NCI-H345 treated with DMSO at 0.1 percent for 48 hours (cell line): ENCODE results near the gene NR0B2.
A peak's percentile ranks its signal among the peaks of the same experiment; 100 is the strongest.
"Not testable (repeated sequence)": the region's sequence is repeated elsewhere in the genome, so short reads cannot be mapped to it uniquely, and the experiment has no call there.

Source experiments
- DNase-seq: peaks from one replicate; lab custom pipeline; 2025; ENCODE audit not compliant: unreplicated experiment; lab: John Stamatoyannopoulos, UW

The NR0B2 gene, protein sequence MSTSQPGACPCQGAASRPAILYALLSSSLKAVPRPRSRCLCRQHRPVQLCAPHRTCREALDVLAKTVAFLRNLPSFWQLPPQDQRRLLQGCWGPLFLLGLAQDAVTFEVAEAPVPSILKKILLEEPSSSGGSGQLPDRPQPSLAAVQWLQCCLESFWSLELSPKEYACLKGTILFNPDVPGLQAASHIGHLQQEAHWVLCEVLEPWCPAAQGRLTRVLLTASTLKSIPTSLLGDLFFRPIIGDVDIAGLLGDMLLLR

DNA sequence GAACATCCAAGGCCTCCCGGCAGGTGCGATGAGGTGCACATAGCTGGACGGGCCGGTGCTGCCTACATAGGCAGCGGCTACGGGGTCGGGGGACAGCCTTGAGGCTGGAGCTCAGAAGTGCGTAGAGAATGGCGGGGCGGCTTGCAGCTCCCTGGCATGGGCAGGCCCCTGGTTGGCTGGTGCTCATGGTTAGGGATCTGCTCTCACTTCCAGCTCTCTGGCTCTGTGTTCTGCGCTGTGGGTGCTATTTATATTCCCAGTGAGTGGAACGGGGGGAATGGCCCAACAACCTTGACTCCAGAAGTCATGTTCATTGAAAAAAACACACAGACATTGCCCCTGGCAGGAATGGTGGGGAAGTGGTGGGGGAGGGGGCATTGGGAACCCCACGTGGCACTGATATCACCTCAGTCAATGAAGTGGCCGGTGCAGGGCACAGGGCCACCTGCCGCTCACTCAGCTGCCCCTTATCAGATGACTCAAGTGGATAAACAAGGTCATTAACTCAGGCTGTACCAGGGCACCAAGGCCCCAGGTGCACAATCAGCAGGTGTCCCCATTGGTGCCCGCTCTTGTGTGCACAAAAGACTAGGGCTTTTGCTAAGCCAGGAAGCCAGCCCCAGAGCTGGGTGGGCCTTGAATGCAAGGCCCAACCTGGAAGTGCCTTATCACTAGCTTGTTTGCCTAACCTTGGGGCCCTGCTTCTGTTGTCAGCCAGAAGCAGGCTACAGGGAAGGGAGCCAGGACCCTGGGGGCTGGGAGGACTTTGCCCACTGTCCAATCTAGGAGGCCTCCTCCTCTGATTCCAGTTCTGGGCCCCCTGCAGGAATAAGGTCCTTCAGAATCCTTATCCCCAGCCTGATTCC lies at the start of gene NR0B2:
Gene NR0B2 (minus strand): TSS at position 222 of the 866 bp plus-strand sequence. CDS start 35 bp downstream, at position 187.
- peak; percentile 95 for DNase-seq

DNA sequence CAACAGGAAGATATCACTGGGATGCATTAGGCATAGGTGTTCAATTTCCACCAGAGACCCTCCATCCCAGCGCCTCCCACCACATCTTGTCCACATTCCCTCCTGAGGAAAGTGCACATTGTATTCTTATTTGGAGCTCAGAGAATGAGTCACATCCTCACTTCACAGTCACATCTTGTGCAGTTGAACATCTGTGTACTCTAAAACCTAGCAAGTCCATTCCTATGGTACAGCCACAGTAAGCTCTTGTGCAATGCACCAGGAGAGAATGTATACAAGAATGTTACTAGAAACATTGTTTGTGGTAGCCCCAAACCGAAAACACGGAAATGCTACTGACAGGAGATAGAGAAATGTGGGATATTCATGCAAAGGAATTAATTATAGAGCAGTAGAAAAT lies 48.1 kb upstream of the NR0B2 start:
- DNase-seq, result no peak

DNA sequence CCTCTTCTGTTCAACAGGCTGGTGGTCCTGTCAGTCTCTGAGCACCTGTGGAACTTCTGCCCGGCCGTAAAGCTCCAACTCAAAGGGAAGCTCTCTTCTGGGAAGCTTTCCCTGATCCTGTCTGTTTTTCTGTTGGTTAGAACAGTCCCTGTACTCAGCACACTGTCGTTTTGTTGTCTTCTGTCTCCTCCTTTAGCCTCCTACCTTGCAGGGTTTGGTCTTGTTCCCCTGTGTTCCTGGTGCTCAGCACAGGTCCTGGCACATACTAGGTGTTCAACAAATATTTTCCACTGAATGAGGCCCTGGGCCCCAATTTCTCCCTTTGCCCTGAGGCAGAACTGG lies 46.8 kb upstream of the NR0B2 start:
- DNase-seq, result no peak

DNA sequence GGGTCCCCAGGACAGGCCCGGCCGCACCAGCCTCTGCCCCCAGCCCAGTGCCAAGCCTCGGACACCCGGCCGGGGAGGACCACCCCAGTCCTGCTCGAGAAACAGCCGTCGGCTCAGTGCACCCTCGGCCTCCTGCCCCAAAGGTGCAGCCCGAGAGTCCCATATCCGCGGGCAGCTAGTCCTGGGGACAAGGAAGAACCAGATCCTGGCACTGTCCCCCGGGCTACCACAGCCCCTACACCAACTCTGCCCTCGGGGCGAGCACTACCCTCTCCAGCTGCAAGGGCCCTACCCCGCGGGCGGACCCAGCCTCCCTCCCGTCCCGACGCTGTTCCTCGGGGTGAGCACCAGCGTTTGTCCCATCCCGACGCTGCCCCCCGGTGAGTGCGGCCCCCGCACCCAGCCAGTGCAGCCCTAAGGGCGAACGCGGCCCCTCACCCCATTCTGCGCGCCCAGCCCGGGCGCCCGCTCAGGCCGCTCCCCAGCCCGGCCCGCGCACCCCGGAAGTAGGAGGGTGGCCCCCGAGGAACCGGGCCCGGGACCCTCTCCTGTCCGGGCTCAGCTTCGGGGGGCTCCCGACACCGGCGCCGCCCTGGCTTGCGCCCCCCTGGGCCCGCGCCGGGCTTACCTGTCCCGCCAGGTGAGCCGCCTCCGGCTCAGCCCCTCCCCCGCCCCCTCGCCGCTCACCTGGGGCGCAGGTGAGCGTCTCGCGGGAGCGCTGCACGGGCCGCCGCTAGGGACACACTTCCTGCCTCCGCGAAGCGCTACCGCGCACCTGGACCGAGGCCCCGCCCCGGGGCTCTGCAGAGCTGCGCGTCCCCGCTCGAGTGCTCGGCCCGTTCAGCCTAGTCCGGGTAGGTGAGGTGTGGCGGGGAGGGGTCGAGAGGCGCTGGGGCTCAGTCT lies 46.2 kb upstream of the NR0B2 start, which contains the start of gene KDF1:
Gene KDF1 (minus strand): TSS at position 747 of the 903 bp plus-strand sequence. CDS start 8,088 bp downstream, outside the sequence.
- peak; percentile 79 for DNase-seq

DNA sequence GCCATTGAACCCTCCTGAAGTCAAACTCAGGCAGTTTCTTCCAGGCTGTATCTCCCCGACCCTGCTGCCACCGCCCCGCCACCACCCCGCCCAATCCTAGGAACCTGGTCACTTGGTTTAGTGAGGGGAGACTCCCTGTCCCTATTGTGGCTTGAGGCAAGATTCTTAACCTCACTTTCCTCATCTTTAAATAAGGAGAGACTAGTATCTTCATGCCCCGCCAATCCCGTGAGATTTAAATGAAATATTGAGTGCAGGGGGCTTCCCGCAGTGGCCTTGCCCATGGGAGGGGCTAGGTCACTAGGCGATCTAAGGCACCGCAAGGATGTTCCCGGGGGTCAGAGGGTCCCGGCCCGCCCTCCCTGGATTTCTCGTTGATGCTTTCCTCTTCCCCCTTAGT lies 45.5 kb upstream of the NR0B2 start:
- no peak for DNase-seq

DNA sequence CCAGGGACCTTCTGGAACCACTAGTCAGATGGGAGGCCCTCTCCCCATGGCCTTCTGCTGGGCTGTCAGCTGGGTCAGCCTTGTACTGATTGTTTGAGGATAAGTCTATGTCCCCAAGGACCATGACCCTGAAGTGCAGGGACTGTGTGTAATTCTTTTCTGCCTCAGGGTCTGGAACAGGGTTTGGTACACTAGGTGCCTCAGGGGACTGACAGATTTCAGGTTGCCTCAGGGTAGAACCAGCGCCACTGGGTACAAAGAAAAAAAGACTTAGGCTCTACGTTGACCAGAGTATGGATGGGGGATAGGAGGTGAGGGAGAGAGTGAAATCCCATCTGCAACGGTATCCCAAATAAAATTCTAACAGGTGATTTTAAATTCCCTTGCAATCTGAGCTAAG lies 43.5 kb upstream of the NR0B2 start:
- DNase-seq, result no peak

DNA sequence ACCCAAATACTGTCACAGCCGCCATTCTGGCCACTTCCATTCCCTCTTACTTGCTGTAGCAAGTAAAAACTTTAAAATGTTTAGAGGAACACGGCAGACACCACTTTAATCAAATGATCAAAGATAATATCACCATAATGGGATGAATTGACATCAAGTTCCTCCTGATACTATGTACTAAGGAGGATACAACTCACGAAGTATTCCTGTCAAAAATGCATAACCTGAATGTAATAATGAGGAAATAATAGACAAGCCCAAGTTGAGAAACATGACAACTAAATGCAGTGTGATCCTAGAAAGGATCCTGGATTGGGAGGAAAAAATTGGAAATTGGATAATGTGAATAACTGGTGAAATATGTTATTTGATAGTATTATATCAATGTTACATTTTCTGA lies 42.5 kb upstream of the NR0B2 start:
- no peak for DNase-seq

DNA sequence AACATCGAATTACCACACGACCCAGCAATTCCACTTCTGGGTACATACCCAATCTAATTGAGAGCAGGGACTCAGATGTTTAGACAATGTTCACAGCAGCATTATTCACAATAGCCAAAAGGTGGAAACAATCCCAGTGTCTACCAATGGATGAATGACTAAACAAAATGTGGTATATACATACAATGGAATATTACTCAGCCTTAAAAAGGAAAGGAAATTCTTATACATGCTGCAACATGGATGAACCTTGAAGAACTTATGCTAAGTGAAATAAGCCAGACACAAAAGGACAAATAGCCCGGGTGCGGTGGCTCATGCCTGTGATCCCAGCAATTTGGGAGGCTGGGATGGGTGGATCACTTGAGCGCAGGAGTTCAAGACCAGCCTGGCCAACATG lies 39.6 kb upstream of the NR0B2 start:
- no peak for DNase-seq

DNA sequence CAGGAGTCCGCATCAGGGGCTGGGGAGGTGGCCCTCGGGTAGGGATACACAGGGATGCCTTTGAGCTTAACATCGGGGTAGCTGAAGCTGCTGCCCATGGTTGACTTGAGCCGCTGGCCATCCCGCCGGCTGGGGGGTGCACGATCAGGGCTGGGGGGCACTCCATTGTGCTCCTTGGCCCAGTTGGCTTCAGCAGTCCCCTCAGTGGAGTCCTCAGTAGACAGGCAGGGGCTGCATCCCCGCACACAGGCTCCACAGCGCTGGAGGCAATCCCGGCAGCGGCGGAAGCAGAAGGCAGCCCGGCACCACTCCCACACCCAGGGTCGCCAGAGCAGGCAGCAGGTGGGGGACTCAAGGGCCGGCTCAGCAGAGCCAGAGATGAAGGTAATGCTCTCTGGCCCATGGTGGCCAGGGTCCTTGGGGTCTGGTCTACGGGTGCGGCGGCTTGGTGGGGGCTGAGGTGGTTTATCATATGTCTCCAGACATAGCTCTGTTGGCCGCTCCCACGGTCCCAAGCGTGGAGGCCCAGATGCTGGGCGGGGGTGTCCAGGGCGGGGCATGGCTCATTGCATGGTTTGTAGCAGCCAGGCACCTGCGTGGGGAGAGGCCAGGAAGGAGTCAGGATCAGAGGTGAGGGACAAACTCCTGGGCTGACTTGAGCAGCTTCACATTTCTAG lies 38.2 kb upstream of the NR0B2 start:
- no peak for DNase-seq

DNA sequence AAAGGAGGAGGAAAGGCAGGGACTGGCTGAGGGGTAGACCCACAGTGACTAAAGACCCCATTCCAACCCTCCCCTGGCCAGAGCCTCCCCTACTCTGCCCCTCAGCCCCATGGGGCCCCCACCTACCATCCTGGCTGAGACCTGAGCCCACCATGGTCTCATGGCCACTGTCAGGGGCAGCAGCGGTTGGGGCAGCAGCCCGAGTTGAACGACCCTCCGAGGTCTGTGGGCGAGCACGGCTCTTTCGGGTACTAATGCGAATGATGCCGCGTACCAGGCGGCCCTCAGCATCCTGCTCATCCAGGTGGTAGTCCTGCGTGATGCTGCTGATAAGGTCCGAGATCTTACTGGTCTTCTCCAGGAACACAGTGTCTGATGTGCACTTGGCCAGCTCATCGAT lies 37.4 kb upstream of the NR0B2 start:
- DNase-seq, result no peak

DNA sequence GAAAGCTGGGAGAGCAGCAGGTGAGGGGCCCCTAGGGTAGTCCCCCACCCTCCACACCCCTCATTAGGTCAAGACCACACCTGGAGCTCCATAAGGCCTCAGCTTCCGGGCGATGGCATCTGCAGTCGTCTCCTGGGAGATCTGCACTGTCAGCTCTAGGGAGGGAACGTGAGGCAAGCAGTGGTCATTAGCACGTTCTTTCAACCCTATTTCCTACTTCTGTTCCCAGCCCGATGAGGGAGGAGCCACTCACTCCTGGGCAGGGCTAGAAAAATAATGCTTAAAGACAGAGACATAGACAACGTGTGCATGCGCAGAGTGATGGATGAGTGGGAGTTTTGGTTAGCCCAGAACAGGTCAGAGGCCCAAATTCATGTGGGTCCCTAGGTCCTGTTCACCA lies 36.8 kb upstream of the NR0B2 start:
- no peak for DNase-seq

DNA sequence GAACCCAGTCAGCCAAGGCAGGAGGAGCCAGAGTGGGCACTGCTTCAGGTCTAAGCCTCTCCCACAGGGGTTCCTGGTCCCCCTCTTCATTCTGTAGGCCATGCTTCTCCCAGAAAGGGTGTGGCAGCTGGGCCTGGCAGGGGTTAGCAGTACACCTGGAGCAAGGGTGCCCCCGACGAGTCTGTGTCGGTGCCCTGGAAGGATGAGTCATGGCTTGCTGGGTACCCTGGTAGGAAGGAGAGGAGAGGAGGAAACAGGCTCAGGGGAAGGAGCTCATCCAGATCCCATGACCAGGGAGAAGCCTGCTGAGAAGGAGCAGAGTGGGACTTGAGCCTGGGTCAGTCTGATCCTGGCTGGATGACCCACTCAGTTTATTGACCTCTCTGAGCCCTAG lies 36.1 kb upstream of the NR0B2 start:
- DNase-seq, result no peak

DNA sequence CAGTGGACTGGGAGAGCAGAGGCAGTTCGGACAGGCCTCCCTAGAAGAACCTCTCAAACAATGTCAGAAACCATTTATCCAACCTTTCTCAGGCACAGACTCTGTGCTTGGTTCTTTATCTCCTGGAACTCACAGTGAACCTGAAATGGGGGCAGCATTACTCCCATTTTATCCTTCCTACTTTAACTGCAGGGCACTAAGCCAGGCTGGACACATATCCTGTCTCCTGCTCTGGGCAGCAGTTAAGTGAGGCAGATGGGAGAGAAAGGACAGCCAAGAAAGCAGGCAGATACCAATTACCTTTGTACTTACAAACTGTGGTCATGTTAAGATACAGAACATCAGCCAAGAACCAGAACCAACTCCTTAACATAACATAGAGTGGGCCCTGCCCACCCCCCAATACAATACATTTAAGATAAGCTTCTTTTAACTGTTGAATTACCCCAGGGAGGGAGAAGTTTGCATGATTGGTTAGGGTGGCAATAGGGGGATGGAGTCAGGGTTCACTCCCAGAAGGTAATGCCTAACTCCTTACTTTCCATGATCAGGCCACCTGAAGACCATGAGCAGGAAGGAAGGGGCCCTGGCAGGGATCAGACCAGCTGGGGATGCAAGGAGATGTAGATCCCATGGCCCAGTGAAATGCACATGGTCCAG lies 35.6 kb upstream of the NR0B2 start:
- DNase-seq, result no peak

DNA sequence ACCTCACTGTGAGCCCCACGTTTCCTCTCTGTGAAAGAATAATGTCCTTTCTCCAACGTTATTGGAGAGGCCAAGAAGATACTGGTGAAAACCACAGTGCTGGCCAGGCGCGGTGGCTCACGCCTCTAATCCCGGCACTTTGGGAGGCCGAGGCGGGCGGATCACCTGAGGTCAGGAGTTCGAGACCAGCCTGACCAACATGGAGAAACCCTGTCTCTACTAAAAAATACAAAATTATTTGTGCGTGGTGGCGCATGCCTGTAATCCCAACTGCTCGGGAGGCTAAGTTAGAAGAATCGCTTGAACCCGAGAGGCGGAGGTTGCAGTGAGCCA lies 34.9 kb upstream of the NR0B2 start:
- not testable (repeated sequence) for DNase-seq

DNA sequence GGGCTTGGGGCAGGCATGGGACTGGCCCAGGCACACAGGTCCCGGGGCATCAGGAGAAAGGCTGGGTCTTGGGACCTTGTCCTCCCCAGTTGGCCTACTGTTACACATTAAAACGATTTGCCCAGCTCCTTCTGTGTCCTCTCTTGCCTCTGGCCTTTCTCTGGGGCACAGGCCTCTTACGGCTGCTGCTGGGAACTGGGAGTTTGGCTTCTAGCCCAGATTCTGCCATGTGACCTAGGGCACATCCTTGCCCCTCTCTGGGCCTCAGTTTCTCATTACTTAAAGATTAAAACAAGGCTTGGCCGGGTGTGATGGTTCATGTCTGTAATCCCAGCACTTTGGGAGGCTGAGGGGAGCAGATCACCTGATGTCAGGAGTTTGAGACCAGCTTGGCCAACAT lies 32.5 kb upstream of the NR0B2 start:
- DNase-seq, result no peak

DNA sequence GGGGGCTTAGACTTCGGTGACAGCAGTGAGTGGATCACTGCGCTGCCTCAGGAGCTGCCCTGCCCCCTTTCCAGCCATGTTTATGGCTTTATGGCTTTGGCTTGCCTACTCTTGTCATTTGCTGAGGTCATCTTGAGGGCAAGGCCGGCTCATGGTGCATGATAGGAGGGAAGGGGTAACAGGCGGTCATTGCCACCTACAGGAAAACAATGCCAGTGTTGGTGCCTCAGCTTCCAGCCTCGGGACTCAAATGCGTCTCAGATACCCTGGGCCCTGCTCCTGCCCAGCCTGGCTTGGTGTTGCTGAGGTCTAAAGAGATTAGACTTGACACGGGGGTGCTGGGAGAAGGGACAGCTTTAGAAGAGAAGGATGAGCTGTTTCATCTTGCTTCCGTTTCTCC lies 32.0 kb upstream of the NR0B2 start:
- no peak for DNase-seq

DNA sequence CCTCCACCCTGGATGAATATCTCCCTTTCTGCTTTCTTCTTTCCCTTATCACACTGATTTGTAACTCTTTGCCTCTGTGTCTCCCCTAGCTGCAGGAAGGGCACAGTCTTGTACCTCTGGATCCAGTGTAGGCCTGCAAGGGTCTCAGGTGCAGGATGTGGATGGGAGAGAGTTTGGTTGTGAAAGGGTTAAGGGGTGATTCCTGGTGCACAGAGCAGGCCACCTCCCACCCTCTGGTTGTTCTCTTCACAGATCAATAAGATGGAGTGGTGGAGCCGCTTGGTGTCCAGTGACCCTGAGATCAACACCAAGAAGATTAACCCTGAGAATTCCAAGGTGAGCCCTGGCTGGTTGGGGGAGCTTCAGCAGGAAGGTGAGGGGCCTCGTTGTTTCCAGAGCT lies 31.4 kb upstream of the NR0B2 start:
- DNase-seq, result no peak

DNA sequence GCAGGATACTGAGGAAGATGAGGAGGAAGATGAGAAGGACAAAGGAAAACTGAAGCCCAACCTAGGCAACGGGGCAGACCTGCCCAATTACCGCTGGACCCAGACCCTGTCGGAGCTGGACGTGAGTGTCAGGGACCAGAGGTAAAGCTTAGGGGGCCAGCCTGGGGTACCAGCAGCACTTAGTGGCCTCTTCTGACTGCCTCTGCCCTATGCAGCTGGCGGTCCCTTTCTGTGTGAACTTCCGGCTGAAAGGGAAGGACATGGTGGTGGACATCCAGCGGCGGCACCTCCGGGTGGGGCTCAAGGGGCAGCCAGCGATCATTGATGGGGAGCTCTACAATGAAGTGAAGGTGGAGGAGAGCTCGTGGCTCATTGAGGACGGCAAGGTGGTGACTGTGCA lies 28.9 kb upstream of the NR0B2 start:
- no peak for DNase-seq

DNA sequence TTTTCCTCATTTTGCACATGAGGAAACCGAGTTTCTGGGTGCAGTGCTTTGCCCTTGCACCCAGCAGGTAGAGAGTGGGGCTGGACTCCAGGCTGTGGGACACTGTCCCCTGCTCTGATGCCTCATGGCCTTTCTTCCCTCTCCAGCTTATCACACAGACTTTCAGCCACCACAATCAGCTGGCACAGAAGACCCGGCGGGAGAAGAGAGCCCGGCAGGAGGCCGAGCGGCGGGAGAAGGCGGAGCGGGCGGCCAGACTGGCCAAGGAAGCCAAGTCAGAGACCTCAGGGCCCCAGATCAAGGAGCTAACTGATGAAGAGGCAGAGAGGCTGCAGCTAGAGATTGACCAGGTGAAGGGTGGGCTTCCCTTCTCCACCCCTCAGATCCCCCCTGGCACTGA lies 27.5 kb upstream of the NR0B2 start:
- no peak for DNase-seq

DNA sequence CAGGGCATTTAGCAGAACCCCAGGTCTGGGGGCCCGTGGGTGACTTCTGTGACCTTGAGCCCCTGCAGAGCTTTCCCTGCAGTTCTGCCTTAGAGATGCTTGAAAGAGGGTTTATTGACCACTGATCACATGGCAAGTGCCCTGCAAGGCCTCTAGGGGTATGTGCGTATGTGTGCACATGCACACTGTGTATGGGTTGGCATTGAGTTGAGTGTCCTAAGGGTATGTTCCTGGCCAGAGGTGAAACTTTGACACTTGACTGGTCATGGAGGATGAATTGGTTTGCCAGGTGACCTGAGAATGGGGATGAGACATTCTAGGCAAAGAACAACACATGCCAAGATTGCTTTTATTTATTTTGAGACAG lies 24.9 kb upstream of the NR0B2 start:
- no peak for DNase-seq
